ENCODE measurements around the gene OSBPL2.

Gene OSBPL2

DNA sequence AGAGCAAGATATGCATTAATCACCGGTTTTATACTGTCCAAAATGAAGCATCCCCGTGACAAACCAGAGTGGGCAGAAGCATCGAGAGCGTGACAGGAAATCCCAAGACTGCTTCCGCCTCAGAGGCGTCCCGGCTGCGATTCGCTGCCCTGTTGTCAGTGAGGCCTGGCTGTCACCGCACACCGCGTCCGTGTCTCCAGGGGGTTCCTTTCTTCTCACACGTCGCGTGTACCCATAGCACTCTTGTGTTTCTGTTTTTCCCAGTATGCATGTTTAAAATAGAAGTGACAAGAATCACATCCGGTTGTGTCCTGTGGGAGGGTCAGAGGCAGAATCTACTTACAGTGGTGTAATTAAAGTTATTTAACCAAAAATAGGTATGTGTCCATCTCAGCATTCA lies 56.2 kb downstream of the OSBPL2 start:
- Mint-ChIP-seq H3K4me3 (no peak overlapping the region), H3K9me3 (no peaks in the 10 kb centered on the region), H3K4me1 (ENCODE audit: low read depth) (peaks cover 2% of the 10 kb centered on the region), H3K27me3 (ENCODE audit: low read depth) (no peaks in the 10 kb centered on the region), H3K27ac (no peak overlapping the region), H3K36me3 (ENCODE audit: low read depth) (peaks cover 16% of the 10 kb centered on the region)

GRCh38 chr20:62296724-62297448 lies 58.6 kb downstream of the OSBPL2 start:
- Mint-ChIP-seq H3K27ac (no peak overlapping the region), H3K9me3 (no peaks in the 10 kb centered on the region), H3K27me3 (ENCODE audit: low read depth) (no peaks in the 10 kb centered on the region), H3K4me1 (ENCODE audit: low read depth) (peaks cover 5% of the 10 kb centered on the region), H3K36me3 (ENCODE audit: low read depth) (peaks cover 14% of the 10 kb centered on the region), H3K4me3 (no peak overlapping the region)

- Mint-ChIP-seq H3K27ac (no peak overlapping the region), H3K36me3 (ENCODE audit: low read depth) (peaks cover 13% of the 10 kb centered on the region), H3K27me3 (ENCODE audit: low read depth) (no peaks in the 10 kb centered on the region), H3K4me1 (ENCODE audit: low read depth) (peaks cover 6% of the 10 kb centered on the region), H3K4me3 (no peak overlapping the region), H3K9me3 (no peaks in the 10 kb centered on the region)
Observed at GRCh38 chr20:62297449-62298227, 59.3 kb downstream of the OSBPL2 start.

GRCh38 chr20:62298577-62299249 lies 60.4 kb downstream of the OSBPL2 start:
- H3K4me3 Mint-ChIP-seq: no peak overlapping the region
- peaks cover 6% of the 10 kb centered on the region for H3K4me1 Mint-ChIP-seq (ENCODE audit: low read depth)
- no peak overlapping the region for H3K27ac Mint-ChIP-seq
- no peaks in the 10 kb centered on the region for H3K9me3 Mint-ChIP-seq
- H3K36me3 Mint-ChIP-seq (ENCODE audit: low read depth): peaks cover 9% of the 10 kb centered on the region
- no peaks in the 10 kb centered on the region for H3K27me3 Mint-ChIP-seq (ENCODE audit: low read depth)

DNA sequence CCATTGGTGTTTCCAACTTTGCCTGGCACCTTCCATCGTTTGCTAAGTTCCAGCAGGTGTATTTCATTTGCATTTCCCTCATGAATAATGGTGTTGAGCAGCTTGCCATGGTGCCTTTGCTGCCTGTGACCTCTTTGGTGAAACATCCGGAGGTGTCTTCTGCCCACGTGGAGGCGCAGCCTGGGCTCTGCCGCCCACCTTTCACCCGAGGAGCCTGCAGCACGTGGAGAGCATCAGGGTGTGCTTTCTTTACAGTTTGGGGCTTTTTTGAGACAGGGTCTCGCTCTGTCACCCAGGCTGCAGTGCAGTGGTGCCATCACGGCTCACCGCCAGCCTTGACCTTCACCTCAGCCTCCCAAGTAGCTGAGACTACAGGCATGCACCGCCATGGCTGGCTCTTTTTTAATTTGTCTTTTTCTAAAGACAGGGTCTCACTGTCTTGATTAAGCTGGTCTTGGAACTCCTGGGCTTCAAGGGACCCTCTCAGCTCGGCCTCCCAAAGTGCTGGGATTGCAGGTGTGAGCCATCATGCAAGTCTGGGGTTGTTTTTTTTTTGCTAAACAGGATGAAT lies 61.4 kb downstream of the OSBPL2 start:
- Mint-ChIP-seq H3K4me1 (ENCODE audit: low read depth) (peaks cover 12% of the 10 kb centered on the region), H3K36me3 (ENCODE audit: low read depth) (peaks cover 13% of the 10 kb centered on the region), H3K27me3 (ENCODE audit: low read depth) (no peaks in the 10 kb centered on the region), H3K9me3 (no peaks in the 10 kb centered on the region), H3K27ac (no peak overlapping the region), H3K4me3 (no peak overlapping the region)

GRCh38 chr20:62300319-62300718 lies 62.0 kb downstream of the OSBPL2 start:
- Mint-ChIP-seq H3K4me1 (ENCODE audit: low read depth) (peaks cover 15% of the 10 kb centered on the region), H3K27me3 (ENCODE audit: low read depth) (no peaks in the 10 kb centered on the region), H3K27ac (no peak overlapping the region), H3K36me3 (ENCODE audit: low read depth) (peaks cover 8% of the 10 kb centered on the region), H3K9me3 (no peaks in the 10 kb centered on the region), H3K4me3 (no peak overlapping the region)

- Mint-ChIP-seq H3K36me3 (ENCODE audit: low read depth) (peaks cover 14% of the 10 kb centered on the region), H3K4me1 (ENCODE audit: low read depth) (peaks cover 18% of the 10 kb centered on the region), H3K9me3 (no peaks in the 10 kb centered on the region), H3K27ac (peak overlapping the region; percentile 70), H3K4me3 (peak overlapping the region; percentile 99), H3K27me3 (ENCODE audit: low read depth) (no peaks in the 10 kb centered on the region)
Observed at GRCh38 chr20:62301111-62301668, 62.9 kb downstream of the OSBPL2 start.

DNA sequence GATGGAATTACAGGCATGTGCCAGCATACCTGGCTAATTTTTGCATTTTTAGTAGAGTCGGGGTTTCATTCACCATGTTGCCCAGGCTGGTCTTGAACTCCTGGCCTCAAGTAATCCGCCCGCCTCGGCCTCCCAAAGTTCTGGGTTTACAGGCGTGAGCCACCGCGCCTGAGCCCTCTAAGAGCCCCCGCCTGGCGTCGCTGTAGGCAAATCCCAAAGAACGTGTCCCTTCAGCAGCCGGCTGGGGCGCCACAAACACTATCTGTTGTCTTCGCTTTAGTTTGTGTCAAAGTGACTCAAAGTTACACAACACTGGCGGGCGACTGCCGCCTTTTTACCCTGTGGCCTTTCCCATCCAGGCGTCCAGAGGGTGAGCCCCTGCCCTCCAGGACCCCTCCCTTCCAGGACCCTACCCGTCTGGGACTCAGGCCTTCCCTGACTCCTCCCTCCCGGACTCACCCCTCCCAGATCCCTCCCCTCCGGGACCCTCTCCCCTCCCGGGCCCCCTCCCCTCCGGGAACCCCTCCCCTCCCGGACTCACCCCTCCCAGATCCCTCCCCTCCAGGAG lies 63.5 kb downstream of the OSBPL2 start:
- H3K27ac Mint-ChIP-seq: peak overlapping the region; percentile 100
- peak overlapping the region; percentile 99 for H3K4me3 Mint-ChIP-seq
- H3K36me3 Mint-ChIP-seq (ENCODE audit: low read depth): peaks cover 14% of the 10 kb centered on the region
- no peaks in the 10 kb centered on the region for H3K27me3 Mint-ChIP-seq (ENCODE audit: low read depth)
- peaks cover 18% of the 10 kb centered on the region for H3K4me1 Mint-ChIP-seq (ENCODE audit: low read depth)
- H3K9me3 Mint-ChIP-seq: no peaks in the 10 kb centered on the region

- Mint-ChIP-seq H3K4me1 (ENCODE audit: low read depth) (peaks cover 18% of the 10 kb centered on the region), H3K27me3 (ENCODE audit: low read depth) (no peaks in the 10 kb centered on the region), H3K27ac (peak within 1 kb of the TSS; percentile 100), H3K4me3 (peak within 1 kb of the TSS; percentile 99), H3K9me3 (no peaks in the 10 kb centered on the region), H3K36me3 (ENCODE audit: low read depth) (peaks cover 14% of the 10 kb centered on the region)
Observed at GRCh38 chr20:62302341-62303061, 64.2 kb downstream of the OSBPL2 start, which contains the start of gene ADRM1. TSS of gene ADRM1 (plus strand) at chr20:62302997. CDS start at chr20:62303569, 572 bp downstream.

DNA sequence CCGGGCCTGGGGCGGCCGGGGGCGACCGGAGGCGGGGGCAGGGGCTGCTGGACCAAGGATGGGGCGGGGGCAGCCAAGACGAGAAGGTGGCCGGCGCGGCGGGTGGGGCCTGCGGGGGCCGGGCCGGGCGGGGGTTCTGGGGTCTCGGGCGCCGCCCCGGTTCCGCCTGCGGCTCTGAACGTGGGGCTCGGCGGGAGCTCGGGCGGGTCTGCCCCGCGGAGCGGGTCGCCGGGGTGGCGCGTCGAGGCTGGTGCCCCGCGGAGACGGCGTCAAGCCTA lies 64.7 kb downstream of the OSBPL2 start:
- H3K4me3 Mint-ChIP-seq: peak overlapping the region; percentile 99
- H3K9me3 Mint-ChIP-seq: no peaks in the 10 kb centered on the region
- H3K27me3 Mint-ChIP-seq (ENCODE audit: low read depth): no peaks in the 10 kb centered on the region
- H3K4me1 Mint-ChIP-seq (ENCODE audit: low read depth): peaks cover 18% of the 10 kb centered on the region
- H3K27ac Mint-ChIP-seq: peak overlapping the region; percentile 100
- H3K36me3 Mint-ChIP-seq (ENCODE audit: low read depth): peaks cover 14% of the 10 kb centered on the region

DNA sequence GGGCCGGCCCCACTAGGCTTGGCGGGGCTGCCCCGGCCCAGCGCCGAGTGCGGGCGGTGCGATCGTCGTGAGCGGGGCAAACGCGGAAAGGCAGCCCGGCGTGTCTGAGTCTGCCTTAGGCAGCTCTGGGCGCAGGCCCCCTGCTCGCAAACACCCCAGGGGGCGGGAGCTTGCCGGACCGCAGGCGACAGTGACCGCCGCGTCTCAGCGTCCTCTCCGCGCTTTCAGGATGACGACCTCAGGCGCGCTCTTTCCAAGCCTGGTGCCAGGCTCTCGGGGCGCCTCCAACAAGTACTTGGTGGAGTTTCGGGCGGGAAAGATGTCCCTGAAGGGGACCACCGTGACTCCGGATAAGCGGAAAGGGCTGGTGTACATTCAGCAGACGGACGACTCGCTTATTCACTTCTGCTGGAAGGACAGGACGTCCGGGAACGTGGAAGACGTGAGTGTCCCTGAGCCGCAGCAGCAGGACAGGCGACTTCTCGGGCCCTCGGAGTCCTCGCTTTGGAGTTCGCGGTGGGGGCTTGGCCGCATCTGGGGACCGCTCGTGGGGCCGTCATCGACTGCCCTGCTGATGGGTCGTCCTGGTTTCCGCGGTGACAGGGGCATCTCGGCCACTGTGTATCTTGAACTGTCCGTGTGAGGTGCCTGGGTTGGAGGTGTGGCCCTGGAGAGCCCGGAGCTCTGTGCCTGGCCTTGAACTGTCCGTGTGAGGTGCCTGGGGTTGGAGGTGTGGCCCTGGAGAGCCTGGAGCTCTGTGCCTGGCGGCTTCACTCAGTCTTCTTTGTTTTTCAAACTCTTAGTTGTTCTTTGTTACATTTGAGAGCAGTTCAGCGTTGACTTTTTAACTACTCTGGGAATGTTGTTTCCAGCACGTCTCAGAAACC lies 65.3 kb downstream of the OSBPL2 start:
- H3K4me3 Mint-ChIP-seq: peak overlapping the region; percentile 89
- H3K4me1 Mint-ChIP-seq (ENCODE audit: low read depth): peaks cover 18% of the 10 kb centered on the region
- H3K9me3 Mint-ChIP-seq: no peaks in the 10 kb centered on the region
- H3K27me3 Mint-ChIP-seq (ENCODE audit: low read depth): no peaks in the 10 kb centered on the region
- peaks cover 17% of the 10 kb centered on the region for H3K36me3 Mint-ChIP-seq (ENCODE audit: low read depth)
- H3K27ac Mint-ChIP-seq: peak overlapping the region; percentile 76

- Mint-ChIP-seq H3K27ac (peak overlapping the region; percentile 76), H3K36me3 (ENCODE audit: low read depth) (peaks cover 20% of the 10 kb centered on the region), H3K4me1 (ENCODE audit: low read depth) (peaks cover 18% of the 10 kb centered on the region), H3K4me3 (peak overlapping the region; percentile 89), H3K27me3 (ENCODE audit: low read depth) (no peaks in the 10 kb centered on the region), H3K9me3 (no peaks in the 10 kb centered on the region)
Observed at GRCh38 chr20:62304331-62305148, 66.2 kb downstream of the OSBPL2 start.
